Measurements from ENCODE around the gene ACTR6. TPM values are rescaled to one million over a fixed set of nuclear protein-coding genes. Genes with fewer than 3 reads are reported as not detected.

The ACTR6 gene
- total and polyA plus RNA-seq, 9 of the 15 experiments (the other 6 are each of a cell fraction or from before 2014, with no cell fraction given): 26.1 to 109 (median 70.9) TPM

- TF ChIP-seq, protein P1, sequence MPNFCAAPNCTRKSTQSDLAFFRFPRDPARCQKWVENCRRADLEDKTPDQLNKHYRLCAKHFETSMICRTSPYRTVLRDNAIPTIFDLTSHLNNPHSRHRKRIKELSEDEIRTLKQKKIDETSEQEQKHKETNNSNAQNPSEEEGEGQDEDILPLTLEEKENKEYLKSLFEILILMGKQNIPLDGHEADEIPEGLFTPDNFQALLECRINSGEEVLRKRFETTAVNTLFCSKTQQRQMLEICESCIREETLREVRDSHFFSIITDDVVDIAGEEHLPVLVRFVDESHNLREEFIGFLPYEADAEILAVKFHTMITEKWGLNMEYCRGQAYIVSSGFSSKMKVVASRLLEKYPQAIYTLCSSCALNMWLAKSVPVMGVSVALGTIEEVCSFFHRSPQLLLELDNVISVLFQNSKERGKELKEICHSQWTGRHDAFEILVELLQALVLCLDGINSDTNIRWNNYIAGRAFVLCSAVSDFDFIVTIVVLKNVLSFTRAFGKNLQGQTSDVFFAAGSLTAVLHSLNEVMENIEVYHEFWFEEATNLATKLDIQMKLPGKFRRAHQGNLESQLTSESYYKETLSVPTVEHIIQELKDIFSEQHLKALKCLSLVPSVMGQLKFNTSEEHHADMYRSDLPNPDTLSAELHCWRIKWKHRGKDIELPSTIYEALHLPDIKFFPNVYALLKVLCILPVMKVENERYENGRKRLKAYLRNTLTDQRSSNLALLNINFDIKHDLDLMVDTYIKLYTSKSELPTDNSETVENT (CRISPR knock-in tag; IDR thresholded peaks at IDR 0.05): no peak
- TF ChIP-seq, protein P2, sequence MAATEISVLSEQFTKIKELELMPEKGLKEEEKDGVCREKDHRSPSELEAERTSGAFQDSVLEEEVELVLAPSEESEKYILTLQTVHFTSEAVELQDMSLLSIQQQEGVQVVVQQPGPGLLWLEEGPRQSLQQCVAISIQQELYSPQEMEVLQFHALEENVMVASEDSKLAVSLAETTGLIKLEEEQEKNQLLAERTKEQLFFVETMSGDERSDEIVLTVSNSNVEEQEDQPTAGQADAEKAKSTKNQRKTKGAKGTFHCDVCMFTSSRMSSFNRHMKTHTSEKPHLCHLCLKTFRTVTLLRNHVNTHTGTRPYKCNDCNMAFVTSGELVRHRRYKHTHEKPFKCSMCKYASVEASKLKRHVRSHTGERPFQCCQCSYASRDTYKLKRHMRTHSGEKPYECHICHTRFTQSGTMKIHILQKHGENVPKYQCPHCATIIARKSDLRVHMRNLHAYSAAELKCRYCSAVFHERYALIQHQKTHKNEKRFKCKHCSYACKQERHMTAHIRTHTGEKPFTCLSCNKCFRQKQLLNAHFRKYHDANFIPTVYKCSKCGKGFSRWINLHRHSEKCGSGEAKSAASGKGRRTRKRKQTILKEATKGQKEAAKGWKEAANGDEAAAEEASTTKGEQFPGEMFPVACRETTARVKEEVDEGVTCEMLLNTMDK (IDR thresholded peaks at IDR 0.05; ENCODE audit: borderline replicate concordance, insufficient read depth, low read depth, low read length, poor library complexity, severe bottlenecking): no peak
- TF ChIP-seq C11orf30 (IDR thresholded peaks at IDR 0.05; ENCODE audit: low read depth) (peak; percentile 52), ZBTB1 (CRISPR knock-in tag; IDR thresholded peaks at IDR 0.05; ENCODE audit: borderline replicate concordance, low read depth) (no peak), FOXJ2 (tag; IDR thresholded peaks at IDR 0.05) (peak; percentile 56; the same call in 1 of the 2 replicates), NUFIP1 (IDR thresholded peaks at IDR 0.05; ENCODE audit: partially characterized antibody) (no peak), ZC3H11A (IDR thresholded peaks at IDR 0.05; ENCODE audit: low read depth, low read length) (no peak), FOXK1 (CRISPR knock-in tag; IDR thresholded peaks at IDR 0.05; ENCODE audit: borderline replicate concordance) (no peak), RBM34 (IDR thresholded peaks at IDR 0.05; ENCODE audit: borderline replicate concordance, insufficient read depth, low read length) (no peak), MAFF (IDR thresholded peaks at IDR 0.05; ENCODE audit: low read length) (no peak), BRF2 (IDR thresholded peaks at IDR 0.05; ENCODE audit: borderline replicate concordance, insufficient read depth, insufficient read length) (no peak), NONO (IDR thresholded peaks at IDR 0.05; ENCODE audit: low read depth in 2 of 2, low read length in 1 of 2) (no peak), NR4A1 (CRISPR knock-in tag; IDR thresholded peaks at IDR 0.05) (no peak), NR4A1 (tag; IDR thresholded peaks at IDR 0.05) (no peak), ZNF311 (CRISPR knock-in tag; IDR thresholded peaks at IDR 0.05) (no peak), TEAD2 (tag; IDR thresholded peaks at IDR 0.05) (no peak), MTA1 (IDR thresholded peaks at IDR 0.05; ENCODE audit: borderline replicate concordance) (no peak), ZKSCAN8 (CRISPR knock-in tag; IDR thresholded peaks at IDR 0.05) (no peak), MTA3 (IDR thresholded peaks at IDR 0.05; ENCODE audit: borderline replicate concordance) (0 out of 2 replicates have a peak, but pooled peaks have one; percentile 35), POLR3G (IDR thresholded peaks at IDR 0.05; ENCODE audit: extremely low read depth, insufficient read length, insufficient replicate concordance) (no peak)
- TF ChIP-seq, protein P3, sequence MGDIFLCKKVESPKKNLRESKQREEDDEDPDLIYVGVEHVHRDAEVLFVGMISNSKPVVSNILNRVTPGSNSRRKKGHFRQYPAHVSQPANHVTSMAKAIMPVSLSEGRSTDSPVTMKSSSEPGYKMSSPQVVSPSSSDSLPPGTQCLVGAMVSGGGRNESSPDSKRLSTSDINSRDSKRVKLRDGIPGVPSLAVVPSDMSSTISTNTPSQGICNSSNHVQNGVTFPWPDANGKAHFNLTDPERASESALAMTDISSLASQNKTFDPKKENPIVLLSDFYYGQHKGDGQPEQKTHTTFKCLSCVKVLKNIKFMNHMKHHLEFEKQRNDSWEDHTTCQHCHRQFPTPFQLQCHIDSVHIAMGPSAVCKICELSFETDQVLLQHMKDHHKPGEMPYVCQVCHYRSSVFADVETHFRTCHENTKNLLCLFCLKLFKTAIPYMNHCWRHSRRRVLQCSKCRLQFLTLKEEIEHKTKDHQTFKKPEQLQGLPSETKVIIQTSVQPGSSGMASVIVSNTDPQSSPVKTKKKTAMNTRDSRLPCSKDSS (IDR thresholded peaks at IDR 0.05; ENCODE audit: low read depth, partially characterized antibody): no peak
Observed at GRCh38 chr12:100200463-100201181, at the start of gene ACTR6 (continued).

Measured in K562 (cell line).